Ishikawa (cell line): ENCODE results near the gene OLR1.

Experiments used
- CREB1 ChIP-seq: IDR thresholded peaks from 2 replicates; pipeline ENCODE4 v1.6.1; 2012; ENCODE audit warnings: low read depth
- EP300 ChIP-seq: IDR thresholded peaks from 2 replicates; pipeline ENCODE4 v1.6.1; 2012; ENCODE audit warnings: borderline replicate concordance
- FOXM1 ChIP-seq: IDR thresholded peaks from 2 replicates; pipeline ENCODE4 v1.6.1; 2012; ENCODE audit warnings: low read depth, borderline replicate concordance
- NFIC ChIP-seq: IDR thresholded peaks from 2 replicates; pipeline ENCODE4 v1.6.1; 2012
- RAD21 ChIP-seq: IDR thresholded peaks from 2 replicates; pipeline ENCODE4 v1.6.1; 2012; ENCODE audit warnings: low read depth
- TAF1 ChIP-seq: IDR thresholded peaks from 2 replicates; pipeline ENCODE4 v1.6.1; 2012; ENCODE audit warnings: low read depth, mild to moderate bottlenecking
- TCF12 ChIP-seq: IDR thresholded peaks from 2 replicates; pipeline ENCODE4 v1.6.1; 2012; ENCODE audit warnings: low read depth
- TEAD4 ChIP-seq: IDR thresholded peaks from 2 replicates; pipeline ENCODE4 v1.6.1; 2012
- YY1 ChIP-seq: IDR thresholded peaks from 2 replicates; pipeline ENCODE4 v1.6.1; 2012; ENCODE audit warnings: low read depth
- ZBTB7A ChIP-seq: IDR thresholded peaks from 2 replicates; pipeline ENCODE4 v1.6.1; 2012; ENCODE audit warnings: low read depth

- TF ChIP-seq NFIC: no peak
- TF ChIP-seq EP300: no peak
- TF ChIP-seq YY1: no peak
- TF ChIP-seq RAD21: no peak
- TF ChIP-seq TEAD4: no peak
- no peak for TF ChIP-seq TAF1
- no peak for TF ChIP-seq CREB1
- TF ChIP-seq TCF12: no peak
- TF ChIP-seq ZBTB7A: no peak
- TF ChIP-seq FOXM1: no peak
Measured at GRCh38 chr12:10197879-10198278, 25.9 kb upstream of the OLR1 start.
